Cardiac ventricle fibroblast (primary cell): ENCODE results near the gene TREML2. TPM values are rescaled to one million over a fixed set of nuclear protein-coding genes. Genes with fewer than 3 reads are reported as not detected.

ENCODE experiments used
- total RNA-seq: library from RNA; depleted of rRNA; stranded (reverse); fragments of >200 nt; gene quantifications from 2 replicates; pipeline ENCODE4 v1.2.3, GENCODE V29; 2015

Gene TREML2, protein sequence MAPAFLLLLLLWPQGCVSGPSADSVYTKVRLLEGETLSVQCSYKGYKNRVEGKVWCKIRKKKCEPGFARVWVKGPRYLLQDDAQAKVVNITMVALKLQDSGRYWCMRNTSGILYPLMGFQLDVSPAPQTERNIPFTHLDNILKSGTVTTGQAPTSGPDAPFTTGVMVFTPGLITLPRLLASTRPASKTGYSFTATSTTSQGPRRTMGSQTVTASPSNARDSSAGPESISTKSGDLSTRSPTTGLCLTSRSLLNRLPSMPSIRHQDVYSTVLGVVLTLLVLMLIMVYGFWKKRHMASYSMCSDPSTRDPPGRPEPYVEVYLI
- total RNA-seq = not detected in 2 replicates

DNA sequence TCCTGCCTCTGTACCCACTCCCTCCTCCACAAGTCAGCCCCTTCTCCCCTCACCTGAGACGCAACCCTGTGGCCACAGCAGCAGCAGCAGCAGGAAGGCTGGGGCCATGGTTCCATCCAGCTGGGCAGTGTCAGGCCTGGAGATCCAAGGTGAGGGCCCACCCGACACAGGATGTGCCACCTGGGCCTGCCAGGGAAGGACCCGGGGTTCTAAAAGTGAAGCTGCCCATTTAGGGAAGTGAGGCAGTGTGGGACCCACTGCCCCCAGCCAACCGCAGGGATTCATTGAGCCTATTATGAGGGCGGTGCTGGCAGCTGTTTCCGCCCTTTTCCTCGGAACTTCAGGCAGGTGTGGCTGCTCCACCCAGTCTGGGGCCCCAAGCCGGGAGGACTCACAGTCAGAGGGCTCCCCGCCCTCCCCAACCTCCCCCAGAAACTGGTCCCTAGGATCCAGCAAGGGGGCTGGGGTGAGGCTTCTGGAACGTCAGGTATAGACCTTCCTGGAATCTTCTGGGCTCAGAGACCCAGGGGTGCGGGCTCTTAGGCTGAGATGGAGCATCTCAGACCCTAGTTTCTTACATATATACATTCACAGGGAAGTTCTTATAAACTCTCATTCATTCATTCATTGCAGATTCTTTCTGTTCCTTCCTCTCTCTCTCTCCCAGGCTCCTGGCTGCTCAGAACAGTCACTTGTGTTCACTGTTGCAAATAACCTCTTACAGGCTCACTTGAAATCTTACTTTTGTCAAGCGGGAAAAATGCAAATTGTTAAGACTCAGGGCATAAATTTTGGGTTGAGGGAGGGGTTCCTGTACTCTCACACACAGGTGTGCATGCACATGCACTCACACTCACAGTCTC, at the start of gene TREML2:
Gene TREML2, minus strand, starts transcription at position 249 of the 863 bp plus-strand sequence. Its CDS starts 141 bp downstream, at position 108.

DNA sequence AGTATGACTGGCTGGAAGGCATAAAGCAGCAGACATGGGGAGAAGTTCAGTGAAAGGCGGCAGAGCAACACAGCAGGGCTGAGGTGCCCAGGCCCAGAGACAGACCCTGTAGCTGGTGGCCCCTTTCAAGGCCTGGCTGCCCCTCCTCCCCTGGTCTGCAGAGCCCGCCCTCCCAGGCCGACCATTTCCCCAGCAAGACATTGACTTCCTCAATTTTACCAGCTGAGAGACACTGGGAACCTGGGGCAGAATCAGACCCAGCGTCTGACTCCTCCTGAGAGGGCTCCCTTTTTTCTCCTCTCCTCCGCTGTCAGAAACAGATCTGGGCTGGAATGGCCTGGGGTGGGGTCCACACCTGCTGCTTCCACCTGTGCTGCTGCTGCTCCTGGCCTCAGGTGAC, 27.1 kb upstream of the TREML2 start, which contains the start of gene TREML4:
Gene TREML4, plus strand, starts transcription at position 254 of the 400 bp plus-strand sequence. Its CDS starts 79 bp downstream, at position 333.

DNA sequence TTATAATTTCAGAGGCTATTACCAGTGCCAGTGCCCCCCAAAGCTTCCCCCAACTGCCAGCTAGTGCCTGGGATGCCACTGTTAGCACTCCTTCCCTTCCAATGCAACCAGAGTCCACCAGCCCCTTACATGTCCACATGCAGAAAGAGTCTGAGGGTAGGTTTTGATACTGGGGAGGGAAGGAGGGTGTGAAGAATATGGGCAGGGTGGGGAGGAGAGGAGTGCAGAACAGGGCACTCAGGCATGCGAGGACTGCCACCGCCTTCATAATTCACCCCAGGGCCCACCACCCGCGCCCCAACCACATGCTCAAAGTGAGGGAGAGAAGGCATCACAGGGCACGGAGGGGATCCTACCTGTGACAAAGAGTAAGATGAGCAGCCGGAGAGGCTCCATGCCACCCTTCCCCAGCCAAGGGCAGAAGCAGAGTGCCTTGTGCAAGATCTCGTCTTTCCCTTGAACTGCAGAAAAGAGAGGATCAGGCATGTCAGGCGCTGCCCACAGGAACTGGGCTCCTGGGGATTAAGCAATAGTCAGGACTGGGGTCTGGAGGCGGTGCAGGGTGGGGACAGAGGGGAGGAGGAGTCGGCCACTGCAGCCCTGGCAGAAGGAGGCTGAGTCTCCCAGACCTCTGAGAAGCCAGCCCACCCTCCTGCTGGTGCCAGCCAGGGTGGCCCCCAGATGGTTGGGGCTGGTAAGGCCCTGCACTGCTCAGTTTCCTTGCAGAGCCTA, 38.1 kb downstream of the TREML2 start, which contains the start of gene TREM2:
Gene TREM2, minus strand, starts transcription at position 430 of the 732 bp plus-strand sequence. Its CDS starts 34 bp downstream, at position 396.

DNA sequence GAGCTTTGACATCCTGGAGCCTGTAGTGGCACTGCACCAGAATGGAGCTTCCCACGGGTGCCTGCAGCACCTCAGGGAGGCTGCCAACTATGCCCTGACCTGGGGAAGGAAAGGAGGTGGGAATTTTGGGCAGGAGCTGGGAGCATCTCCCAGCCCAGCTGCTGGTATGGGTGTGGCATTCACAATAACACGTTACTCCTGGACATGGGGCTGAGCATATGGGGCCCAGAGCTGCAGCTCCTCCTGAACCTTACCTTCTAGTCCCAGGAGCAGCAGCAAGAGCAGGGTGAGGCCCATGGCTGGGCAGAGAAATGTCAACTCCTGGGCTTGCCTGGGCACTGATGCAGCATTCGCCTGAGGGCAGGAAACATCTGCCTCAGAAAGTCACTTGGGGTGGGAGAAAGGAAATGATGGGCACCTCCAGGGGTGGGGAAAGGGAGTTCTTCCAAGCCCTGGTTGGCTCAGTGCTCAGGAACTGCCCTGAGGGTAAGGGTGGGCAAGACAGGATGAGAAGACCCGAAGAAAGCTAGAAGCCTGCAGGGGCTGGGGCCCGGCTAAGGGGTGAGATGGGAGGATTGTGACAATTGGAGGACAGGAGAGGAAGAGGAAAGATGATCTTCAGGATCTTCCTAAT, 46.8 kb downstream of the TREML2 start, which contains the start of gene TREML1:
Gene TREML1, minus strand, starts transcription at position 356 of the 634 bp plus-strand sequence. Its CDS starts 59 bp downstream, at position 297.

Other genes with a start within 250 kb of the TREML2 start
- gene UNC5CL, start 161.9 kb downstream of the TREML2 start, total RNA-seq = not detected in 2 replicates
- not detected in 2 replicates for gene TSPO2, start 158.7 kb downstream of the TREML2 start, total RNA-seq
- not detected in 2 replicates for gene APOBEC2, start 147.9 kb downstream of the TREML2 start, total RNA-seq
- 11.8 and 14.4 TPM in 2 replicates for gene OARD1, start 128.8 kb downstream of the TREML2 start, total RNA-seq
- gene NFYA, start 128.2 kb downstream of the TREML2 start, total RNA-seq = 7.2 and 8.5 TPM in 2 replicates
- gene TREML1, start 46.8 kb downstream of the TREML2 start, total RNA-seq = not detected in 2 replicates
- not detected in 2 replicates for gene TREM2, start 38.0 kb downstream of the TREML2 start, total RNA-seq
- gene TREML4, start 27.2 kb upstream of the TREML2 start, total RNA-seq = 0.06 TPM in 1 of 2 replicates, not detected in the other
- gene TREM1, start 85.5 kb upstream of the TREML2 start, total RNA-seq = 1.7 and 2.1 TPM in 2 replicates
- gene NCR2, start 134.5 kb upstream of the TREML2 start, total RNA-seq = not detected in 2 replicates